Activated naive CD4-positive, alpha-beta T cell treated with Interleukin-2 at 50 U/mL for 16 hours (primary cell): ENCODE measurements around the gene EEF1AKMT3.

ENCODE experiments used
- DNase-seq: peaks from one replicate; pipeline ENCODE4 v3.0.0-alpha.2; 2020

The EEF1AKMT3 gene

GRCh38 chr12:57772429-57773322, at the start of gene EEF1AKMT3:
EEF1AKMT3 (plus strand) TSS chr12:57772614; CDS start chr12:57772725, 111 bp downstream.
- DNase-seq: peak; percentile 48

GRCh38 chr12:57722716-57723629, 49.4 kb upstream of the EEF1AKMT3 start:
- DNase-seq: no peak

GRCh38 chr12:57723630-57723962, 48.8 kb upstream of the EEF1AKMT3 start:
- no peak for DNase-seq

DNA sequence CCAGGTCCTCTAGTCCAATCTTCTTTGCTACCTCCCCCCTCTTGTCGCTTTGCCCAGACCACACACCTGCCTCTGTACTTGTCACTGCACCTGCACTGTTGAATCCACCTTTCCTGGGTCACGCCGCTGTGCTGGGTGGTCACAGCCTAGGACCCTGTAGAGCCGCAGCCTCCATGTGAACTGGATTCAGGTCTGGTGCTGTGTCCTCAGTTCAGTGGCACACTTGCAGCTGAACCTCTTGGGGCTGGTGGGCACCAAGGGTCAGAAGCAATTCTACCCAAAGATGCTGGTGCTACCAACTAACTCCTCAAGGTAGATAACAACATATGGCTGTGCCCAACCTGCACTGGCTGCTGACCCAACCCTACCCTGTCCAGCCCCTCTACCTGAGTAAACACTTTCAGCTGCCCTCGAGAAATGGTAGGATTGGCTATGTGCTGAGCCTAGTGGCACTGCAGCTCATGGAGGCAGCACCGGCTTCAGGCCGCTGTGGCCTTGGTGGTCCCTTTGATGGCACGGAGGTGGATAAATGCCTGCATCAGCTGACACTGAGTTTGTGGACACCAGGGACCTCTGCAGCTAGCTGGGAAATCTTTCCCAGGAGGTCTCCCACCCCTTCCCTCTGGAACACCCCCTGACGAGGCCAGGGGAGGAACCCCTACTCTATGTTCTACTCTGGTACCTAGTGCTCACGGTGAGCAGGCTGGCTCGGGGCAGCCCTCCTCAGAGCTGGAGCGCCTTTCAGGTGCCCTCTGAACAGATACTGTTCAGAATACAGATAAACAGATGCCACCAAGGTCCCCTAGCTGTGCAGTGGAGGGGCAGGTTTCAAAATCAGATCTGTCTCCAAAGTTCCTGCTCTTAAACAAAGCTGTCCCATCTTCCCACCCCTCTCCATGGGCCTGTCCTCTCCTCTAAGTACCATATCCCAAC, 48.1 kb upstream of the EEF1AKMT3 start:
- DNase-seq: no peak

DNA sequence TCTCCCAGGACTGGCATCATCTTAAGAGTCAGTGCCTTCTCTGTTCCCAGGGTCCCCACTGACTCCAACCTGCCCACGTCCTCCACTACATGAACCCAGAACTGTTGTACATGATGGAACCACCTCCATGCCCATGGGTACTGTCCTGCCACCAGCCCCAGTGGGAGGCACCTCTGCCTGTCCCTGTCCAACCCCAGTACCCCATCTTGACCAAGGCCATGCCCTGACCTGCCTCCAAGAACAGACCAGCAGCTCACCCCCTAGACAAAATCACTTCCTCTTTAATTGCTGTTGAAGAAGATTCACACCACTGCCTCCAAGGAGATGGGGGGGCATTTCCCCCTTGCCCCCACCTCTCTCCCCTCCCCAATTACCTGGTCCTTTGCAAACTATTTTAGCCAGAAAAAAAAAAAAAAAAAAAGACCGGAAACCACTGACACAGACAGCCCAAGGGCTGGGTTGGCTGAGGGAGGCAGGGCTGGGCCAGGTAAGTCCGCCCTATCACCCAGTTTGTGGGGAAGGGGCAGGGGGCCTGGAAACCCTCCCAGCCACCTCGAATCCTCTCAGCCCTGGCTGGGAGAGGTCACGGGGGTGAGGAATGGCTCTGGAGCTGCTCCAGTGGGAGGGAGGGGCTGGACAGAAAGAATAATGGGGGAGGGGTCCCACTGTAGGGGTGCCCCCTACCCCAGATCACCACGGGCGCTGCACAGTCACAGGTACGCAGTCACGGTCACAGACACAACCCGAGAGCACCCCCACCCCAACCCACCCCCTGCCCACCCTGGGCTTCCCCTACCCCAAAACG, 47.3 kb upstream of the EEF1AKMT3 start:
- no peak for DNase-seq

DNA sequence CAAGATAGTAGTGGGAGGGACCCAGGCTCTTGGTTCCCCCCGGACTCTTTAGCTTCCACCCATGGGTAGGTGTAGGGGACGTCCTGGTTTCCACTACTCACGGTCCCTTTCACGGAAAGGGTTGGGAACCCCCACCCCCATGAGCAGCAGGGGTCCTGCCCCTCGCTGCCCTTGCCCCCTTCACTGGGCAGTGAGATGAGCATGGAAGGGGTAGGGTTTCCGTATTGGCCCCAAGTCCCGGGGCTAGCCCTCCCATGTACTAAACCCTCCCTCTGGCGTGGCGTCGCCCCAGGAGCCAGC, 46.6 kb upstream of the EEF1AKMT3 start:
- no peak for DNase-seq

- peak; percentile 14 for DNase-seq
Observed at GRCh38 chr12:57726151-57726883, 46.1 kb upstream of the EEF1AKMT3 start.

DNA sequence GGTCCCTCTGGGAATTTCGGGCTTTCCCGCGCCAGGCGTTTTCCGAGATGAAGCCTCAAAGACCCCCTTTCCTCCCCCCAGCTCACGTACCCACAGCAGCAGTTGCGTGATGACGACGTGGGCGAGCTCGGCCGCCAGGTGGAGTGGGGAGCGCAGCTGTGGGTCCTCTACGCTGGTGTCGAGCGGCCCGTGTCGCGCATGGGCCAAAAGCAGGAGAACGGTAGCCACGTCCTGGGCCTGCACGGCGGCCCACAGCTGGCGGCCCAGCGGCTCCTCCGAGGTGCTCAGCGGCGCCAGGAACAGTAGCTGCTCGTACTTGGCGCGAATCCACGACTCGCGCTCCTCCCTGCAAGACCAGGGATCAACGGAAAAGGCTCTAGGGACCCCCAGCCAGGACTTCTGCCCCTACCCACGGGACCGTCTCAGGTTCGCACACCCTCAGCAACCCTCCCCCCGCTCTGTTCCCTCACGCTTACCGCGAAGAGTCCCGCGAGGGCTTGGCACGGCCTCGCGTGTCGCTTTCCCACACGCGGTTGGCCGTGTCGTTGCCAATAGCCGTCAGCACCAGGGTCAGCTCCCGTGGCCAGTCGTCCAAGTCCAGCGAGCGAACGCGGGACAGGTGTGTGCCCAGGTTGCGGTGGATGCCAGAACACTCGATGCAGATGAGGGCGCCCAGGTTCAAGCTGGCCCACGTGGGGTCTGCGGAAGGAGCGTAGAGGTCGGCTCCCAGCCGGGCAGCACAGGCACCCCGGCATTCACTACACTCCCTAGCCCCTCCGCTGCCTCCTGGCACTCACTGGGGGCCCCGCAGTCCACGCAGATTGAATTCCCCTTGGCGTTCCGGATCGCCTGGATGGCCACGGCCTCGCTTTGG, 45.3 kb upstream of the EEF1AKMT3 start:
- no peak for DNase-seq

DNA sequence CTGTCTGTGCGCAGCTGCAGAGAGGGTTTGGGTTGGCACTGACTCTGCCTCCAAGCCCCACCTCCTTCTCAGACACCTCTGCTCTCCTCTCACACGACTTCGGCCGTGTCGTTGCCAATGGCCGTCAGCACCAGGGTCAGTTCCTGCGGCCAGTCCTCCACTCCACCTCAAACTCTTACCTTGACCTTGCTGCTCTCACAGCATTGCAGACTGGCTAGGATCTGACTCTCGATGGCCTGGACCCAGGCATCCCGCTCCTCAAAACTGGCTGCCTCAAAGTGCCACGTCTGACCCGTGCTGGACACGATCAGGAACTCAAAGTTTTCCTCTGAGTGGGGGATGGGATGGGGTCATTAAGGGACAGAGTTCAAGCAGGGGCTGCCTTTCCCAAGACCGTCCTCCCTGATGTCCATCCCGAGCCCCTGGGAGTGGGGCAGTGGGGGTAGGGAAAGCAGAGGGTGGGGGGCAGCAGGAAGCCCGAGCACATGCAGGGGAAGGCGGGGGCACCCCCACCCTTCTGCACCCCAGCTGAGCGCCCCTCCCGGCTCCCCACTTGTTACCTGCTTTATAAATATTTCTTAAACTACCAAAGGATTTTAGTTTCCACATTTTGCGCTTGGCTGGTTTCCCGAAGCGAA, 44.5 kb upstream of the EEF1AKMT3 start:
- no peak for DNase-seq

DNA sequence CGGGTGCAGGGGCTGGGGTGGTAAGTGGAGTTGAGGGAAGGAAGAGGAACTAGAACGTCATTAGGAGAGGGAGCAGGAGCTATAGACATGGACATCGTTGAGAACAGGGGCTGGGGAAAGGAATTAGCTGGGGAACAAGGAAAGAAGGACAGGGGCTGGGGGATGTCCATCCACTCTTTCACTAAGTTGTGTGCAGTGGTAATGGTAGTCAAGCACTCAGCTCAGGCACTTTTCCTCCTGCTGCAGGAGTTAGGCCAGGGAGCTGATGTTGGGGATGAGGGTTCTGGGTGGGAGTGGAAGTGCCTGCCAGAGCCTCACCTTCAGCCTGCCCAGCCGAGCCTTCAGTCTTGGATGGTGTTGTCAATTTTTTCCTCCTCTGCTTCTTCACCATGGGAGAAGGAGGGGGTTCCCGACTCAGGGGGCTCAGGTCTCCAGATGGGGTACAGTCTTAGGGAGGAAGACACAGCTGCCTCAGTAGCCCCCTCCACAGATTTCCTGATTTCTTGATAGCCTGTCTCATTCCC, 43.0 kb upstream of the EEF1AKMT3 start:
- no peak for DNase-seq

- no peak for DNase-seq
Observed at GRCh38 chr12:57730336-57731067, 41.9 kb upstream of the EEF1AKMT3 start.

GRCh38 chr12:57731411-57732080, 40.9 kb upstream of the EEF1AKMT3 start:
- no peak for DNase-seq

GRCh38 chr12:57732270-57732669, 40.1 kb upstream of the EEF1AKMT3 start:
- no peak for DNase-seq

GRCh38 chr12:57732726-57733593, 39.5 kb upstream of the EEF1AKMT3 start:
- DNase-seq: no peak

DNA sequence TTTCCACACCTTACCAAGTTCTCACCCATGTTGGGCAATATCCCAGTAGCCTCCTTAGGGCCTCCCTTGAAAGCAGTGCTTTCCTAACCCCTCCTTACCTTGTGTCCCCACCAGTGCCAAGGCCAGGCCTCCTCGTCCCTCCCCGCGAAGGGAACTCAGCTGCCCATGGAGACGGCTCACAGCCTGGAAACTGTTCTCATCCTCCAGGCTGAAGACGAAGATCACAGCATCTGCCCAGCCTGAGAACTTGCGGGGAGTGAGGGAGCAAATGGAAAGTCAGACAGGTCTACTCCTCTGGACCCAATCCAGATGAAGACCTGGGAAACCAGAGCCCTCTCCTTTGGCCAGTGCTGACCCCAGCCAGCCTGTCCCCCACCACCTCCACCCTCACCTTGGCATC, 38.5 kb upstream of the EEF1AKMT3 start:
- no peak for DNase-seq

GRCh38 chr12:57734591-57734990, 37.8 kb upstream of the EEF1AKMT3 start:
- no peak for DNase-seq

DNA sequence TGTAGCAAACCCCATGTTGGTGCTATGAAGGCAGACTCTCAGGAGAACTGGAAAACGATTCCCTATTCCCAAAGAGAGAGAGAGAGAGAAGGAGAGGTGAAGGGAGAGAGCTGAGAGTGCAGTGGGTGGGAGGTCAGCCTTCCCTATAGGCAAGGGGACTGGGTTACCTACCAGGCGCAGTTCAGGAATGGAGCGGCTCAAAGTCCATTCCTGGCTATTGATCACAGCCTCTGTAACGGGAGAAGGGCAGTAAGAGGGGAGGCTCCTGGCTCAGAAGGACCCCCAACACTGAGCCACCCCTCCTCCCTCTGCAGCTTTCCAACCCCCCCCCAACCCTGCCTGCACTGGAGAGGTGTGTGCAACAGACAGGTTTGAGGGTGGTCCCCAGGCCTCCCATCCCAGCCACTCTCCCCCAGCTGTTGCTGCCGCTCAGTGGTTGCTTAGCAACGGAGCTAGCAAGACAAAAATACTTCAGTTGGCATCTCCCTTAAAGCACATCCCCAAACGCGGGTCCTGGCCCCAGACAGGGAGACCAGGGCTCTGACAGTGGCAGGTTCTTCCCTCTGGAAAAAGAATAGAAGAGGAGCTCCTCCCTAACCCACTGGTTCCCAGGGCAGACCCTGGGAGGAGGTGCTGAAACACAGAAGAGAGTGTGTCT, 37.1 kb upstream of the EEF1AKMT3 start:
- no peak for DNase-seq
